MCF 10A (cell line): Measurements from ENCODE around the gene DUSP22. TPM values are rescaled to one million over a fixed set of nuclear protein-coding genes. Genes with fewer than 3 reads are reported as not detected.

Experiments
- BruUV-seq: library from RNA; stranded (reverse); fragments of 400-500 nt; replicated peaks from 2 replicates; lab custom pipeline; 2021; lab: Mats Ljungman, UMichigan
- CTCF ChIA-PET: fragments of 300-600 bp; sonication (Branson Sonifier 250); formaldehyde crosslinking; extraction: SDS; loops from one replicate; lab custom pipeline; 2021; ENCODE audit warnings: antibody characterized with exemption, inconsistent platforms; lab: Yijun Ruan, JAX
- POLR2A ChIA-PET: fragments of 300-600, 350-650 bp; sonication (Branson Sonifier 250); formaldehyde crosslinking; extraction: SDS; loops from one replicate; lab custom pipeline; 2020; ENCODE audit warnings: antibody characterized with exemption, inconsistent platforms; lab: Yijun Ruan, JAX
- DNase-seq: peaks from one replicate; pipeline ENCODE4 v3.0.0-alpha.2; 2018; ENCODE audit not compliant: unreplicated experiment
- H3K27ac Mint-ChIP-seq: one replicate; pipeline ENCODE4 v1.8.0; 2022; ENCODE audit warnings: mild to moderate bottlenecking, low read depth, mixed read lengths; ENCODE audit not compliant: unreplicated experiment
- H3K27me3 Mint-ChIP-seq: one replicate; pipeline ENCODE4 v1.8.0; 2022; ENCODE audit warnings: mixed read lengths; ENCODE audit not compliant: insufficient read depth, unreplicated experiment
- H3K36me3 Mint-ChIP-seq: one replicate; pipeline ENCODE4 v1.8.0; 2022; ENCODE audit warnings: mild to moderate bottlenecking, moderate library complexity, mixed read lengths; ENCODE audit not compliant: insufficient read depth, unreplicated experiment
- H3K4me1 Mint-ChIP-seq: one replicate; pipeline ENCODE4 v1.8.0; 2022; ENCODE audit warnings: mixed read lengths; ENCODE audit not compliant: insufficient read depth, unreplicated experiment
- H3K4me3 Mint-ChIP-seq: one replicate; pipeline ENCODE4 v1.8.0; 2022; ENCODE audit warnings: mild to moderate bottlenecking, moderate library complexity, mixed read lengths; ENCODE audit not compliant: unreplicated experiment
- H3K9me3 Mint-ChIP-seq: one replicate; pipeline ENCODE4 v1.8.0; 2022; ENCODE audit warnings: mixed read lengths; ENCODE audit not compliant: unreplicated experiment
- intact Hi-C: fragments of 100-400 bp; cut with micrococcal nuclease; formaldehyde crosslinking; loops from 2 replicates; pipeline ENCODE4 v1.14.1; 2022
- total RNA-seq: library from RNA; stranded (reverse); gene quantifications from 2 replicates; pipeline ENCODE4 v1.2.3, GENCODE V29; 2022
- TF ChIP-seq, protein P1 (sequence below): fragments of 200-600 bp; IDR thresholded peaks from one replicate; pipeline ENCODE4 v1.8.0; 2022; ENCODE audit warnings: antibody characterized with exemption, mild to moderate bottlenecking; ENCODE audit not compliant: unreplicated experiment

The DUSP22 gene
- total RNA-seq, 1 experiment from 2014 or later, result 29.4 TPM

GRCh38 chr6:257774-258173, 34.5 kb upstream of the DUSP22 start:
- no TSS peak for BruUV-seq
- no peaks in the 10 kb centered on the region for H3K27me3 Mint-ChIP-seq
- CTCF ChIA-PET, result no interaction called here

DNA sequence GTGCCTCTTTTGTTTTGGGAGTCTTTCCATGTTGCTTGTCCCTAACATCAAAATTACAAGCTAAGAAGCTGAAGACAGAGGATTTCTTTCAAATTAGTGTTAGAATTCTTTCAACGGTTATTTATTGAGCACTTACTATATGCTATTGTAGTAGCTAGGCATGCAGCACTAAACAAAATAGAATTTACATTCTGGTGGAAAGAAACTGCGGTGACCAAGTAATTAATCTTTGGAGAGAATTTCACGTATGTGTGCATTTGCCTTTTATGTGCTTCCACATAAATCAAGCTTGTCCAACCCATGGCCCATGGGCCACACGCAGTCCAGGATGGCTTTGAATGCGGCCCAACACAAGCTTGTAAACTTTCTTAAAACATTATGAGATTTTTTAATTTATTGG, 33.0 kb upstream of the DUSP22 start:
- H3K27me3 Mint-ChIP-seq, result no peaks in the 10 kb centered on the region
- DNase-seq, result no peak
- H3K27ac Mint-ChIP-seq, result no peak overlapping the region
- no peaks in the 10 kb centered on the region for H3K9me3 Mint-ChIP-seq
- no peak overlapping the region for H3K4me3 Mint-ChIP-seq
- BruUV-seq, result no TSS peak
- H3K4me1 Mint-ChIP-seq, result peaks cover 9% of the 10 kb centered on the region
- peaks cover 6% of the 10 kb centered on the region for H3K36me3 Mint-ChIP-seq
- intact Hi-C loops, result no loop called here
- ChIA-PET POLR2A (interaction anchor here (1.5 kb wide), 1 partner anchor 30 kb away, joined by 3 read pairs; no protein-coding TSS in a partner anchor), CTCF (interaction anchor here (0.5 to 0.7 kb wide), 4 partner anchors 11 to 176 kb away, joined by 3 to 4 read pairs (median 3); no protein-coding TSS in a partner anchor)
- TF ChIP-seq, protein P1, sequence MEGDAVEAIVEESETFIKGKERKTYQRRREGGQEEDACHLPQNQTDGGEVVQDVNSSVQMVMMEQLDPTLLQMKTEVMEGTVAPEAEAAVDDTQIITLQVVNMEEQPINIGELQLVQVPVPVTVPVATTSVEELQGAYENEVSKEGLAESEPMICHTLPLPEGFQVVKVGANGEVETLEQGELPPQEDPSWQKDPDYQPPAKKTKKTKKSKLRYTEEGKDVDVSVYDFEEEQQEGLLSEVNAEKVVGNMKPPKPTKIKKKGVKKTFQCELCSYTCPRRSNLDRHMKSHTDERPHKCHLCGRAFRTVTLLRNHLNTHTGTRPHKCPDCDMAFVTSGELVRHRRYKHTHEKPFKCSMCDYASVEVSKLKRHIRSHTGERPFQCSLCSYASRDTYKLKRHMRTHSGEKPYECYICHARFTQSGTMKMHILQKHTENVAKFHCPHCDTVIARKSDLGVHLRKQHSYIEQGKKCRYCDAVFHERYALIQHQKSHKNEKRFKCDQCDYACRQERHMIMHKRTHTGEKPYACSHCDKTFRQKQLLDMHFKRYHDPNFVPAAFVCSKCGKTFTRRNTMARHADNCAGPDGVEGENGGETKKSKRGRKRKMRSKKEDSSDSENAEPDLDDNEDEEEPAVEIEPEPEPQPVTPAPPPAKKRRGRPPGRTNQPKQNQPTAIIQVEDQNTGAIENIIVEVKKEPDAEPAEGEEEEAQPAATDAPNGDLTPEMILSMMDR, result no peak

More at GRCh38 chr6:257774-258173, 34.5 kb upstream of the DUSP22 start:
- no peak for DNase-seq
- Mint-ChIP-seq H3K9me3 (no peaks in the 10 kb centered on the region), H3K27ac (peak overlapping the region; percentile 66), H3K4me3 (no peak overlapping the region), H3K4me1 (peaks cover 18% of the 10 kb centered on the region), H3K36me3 (peaks cover 6% of the 10 kb centered on the region)
- TF ChIP-seq, protein P1, result no peak
- intact Hi-C loops, result no loop called here
- POLR2A ChIA-PET, result interaction anchor here (1.3 kb wide), 3 partner anchors 33 to 54 kb away, joined by 3 to 7 read pairs (median 3); no protein-coding TSS in a partner anchor

GRCh38 chr6:259901-260508, 32.3 kb upstream of the DUSP22 start:
- intact Hi-C loops, result no loop called here
- POLR2A ChIA-PET, result interaction anchor here (1.4 to 1.5 kb wide), 2 partner anchors 29 to 42 kb away, joined by 3 to 4 read pairs; no protein-coding TSS in a partner anchor
- Mint-ChIP-seq H3K4me1 (peaks cover 8% of the 10 kb centered on the region), H3K27me3 (no peaks in the 10 kb centered on the region), H3K27ac (no peak overlapping the region), H3K36me3 (peaks cover 6% of the 10 kb centered on the region), H3K4me3 (no peak overlapping the region), H3K9me3 (no peaks in the 10 kb centered on the region)
- CTCF ChIA-PET, result interaction anchor here (0.5 to 0.6 kb wide), 2 partner anchors 36 to 175 kb away, joined by 3 to 4 read pairs; no protein-coding TSS in a partner anchor
- TF ChIP-seq, protein P1, result no peak
- DNase-seq, result no peak
- no TSS peak for BruUV-seq

DNA sequence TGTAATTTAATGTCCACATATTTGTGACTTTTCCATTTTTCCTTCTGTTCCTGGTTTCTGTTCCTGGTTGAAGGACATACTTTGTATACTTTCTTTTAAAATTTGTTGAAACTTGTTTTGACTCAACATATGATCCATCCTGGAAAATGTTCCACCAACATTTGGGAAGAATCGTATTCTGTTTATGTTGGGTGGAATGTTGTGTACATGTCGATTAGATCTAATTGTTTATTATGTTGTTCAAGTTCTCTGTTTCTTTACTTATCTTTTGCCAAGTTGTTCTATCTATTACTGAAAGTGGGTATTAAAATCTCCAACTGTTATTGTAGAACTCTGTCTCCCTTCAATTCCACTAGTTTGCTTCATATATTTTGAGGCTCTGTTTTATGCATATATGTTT, 27.7 kb upstream of the DUSP22 start:
- TF ChIP-seq, protein P1, result no peak
- POLR2A ChIA-PET, result no interaction called here
- no peak for DNase-seq
- Mint-ChIP-seq H3K4me1 (no peaks in the 10 kb centered on the region), H3K9me3 (no peaks in the 10 kb centered on the region), H3K27ac (no peak overlapping the region), H3K27me3 (no peaks in the 10 kb centered on the region), H3K36me3 (no peaks in the 10 kb centered on the region), H3K4me3 (no peak overlapping the region)
- BruUV-seq, result no TSS peak
- CTCF ChIA-PET, result no interaction called here
- intact Hi-C loops, result no loop called here
